H9 (cell line): ENCODE results near the gene TGM3. TPM values are rescaled to one million over a fixed set of nuclear protein-coding genes. Genes with fewer than 3 reads are reported as not detected.

Experiments used
- DNase-seq: peaks from one replicate; pipeline ENCODE4 v3.0.0-alpha.2; 2017
- H2AFZ ChIP-seq: one replicate; pipeline ENCODE4 v1.6.1; 2013; ENCODE audit warnings: mild to moderate bottlenecking, low read length, control low read depth, moderate library complexity
- H2AK5ac ChIP-seq: 2 replicates; pipeline ENCODE4 v1.6.1; 2013; ENCODE audit warnings: low read length, control low read depth, mixed read lengths; ENCODE audit not compliant: insufficient read length
- H2BK120ac ChIP-seq: one replicate; pipeline ENCODE4 v1.6.1; 2013; ENCODE audit warnings: low read depth, mild to moderate bottlenecking, low read length, control low read depth, inconsistent platforms; ENCODE audit not compliant: poor library complexity, severe bottlenecking
- H2BK12ac ChIP-seq: 2 replicates; pipeline ENCODE4 v1.6.1; 2013; ENCODE audit warnings: low read length, control low read depth, mixed read lengths, low read depth; ENCODE audit not compliant: insufficient read length
- H2BK15ac ChIP-seq: 2 replicates; pipeline ENCODE4 v1.6.1; 2013; ENCODE audit warnings: low read depth, low read length, control low read depth
- H2BK20ac ChIP-seq: one replicate; pipeline ENCODE4 v1.6.1; 2013; ENCODE audit warnings: low read depth, mild to moderate bottlenecking, low read length, control low read depth, inconsistent platforms; ENCODE audit not compliant: poor library complexity, severe bottlenecking
- H2BK5ac ChIP-seq: 2 replicates; pipeline ENCODE4 v1.6.1; 2013; ENCODE audit warnings: low read length, control low read depth, mixed read lengths; ENCODE audit not compliant: insufficient read length
- H3K14ac ChIP-seq: 2 replicates; pipeline ENCODE4 v1.6.1; 2013; ENCODE audit warnings: low read length, control low read depth; ENCODE audit not compliant: insufficient read depth
- H3K18ac ChIP-seq: 2 replicates; pipeline ENCODE4 v1.6.1; 2013; ENCODE audit warnings: low read depth, mild to moderate bottlenecking, mixed read lengths, low read length, control low read depth; ENCODE audit not compliant: insufficient read length
- H3K23ac ChIP-seq: 2 replicates; pipeline ENCODE4 v1.6.1; 2013; ENCODE audit warnings: low read length, control low read depth, mixed read lengths, low read depth; ENCODE audit not compliant: insufficient read length
- H3K23me2 ChIP-seq: 2 replicates; pipeline ENCODE4 v1.6.1; 2013; ENCODE audit warnings: low read depth, mild to moderate bottlenecking, mixed read lengths, low read length, control low read depth; ENCODE audit not compliant: insufficient read length, poor library complexity, severe bottlenecking
- H3K27ac ChIP-seq: 2 replicates; pipeline ENCODE4 v1.5.1; 2013; ENCODE audit warnings: low read length, control low read depth, mixed read lengths, low read depth; ENCODE audit not compliant: insufficient read length
- H3K27me3 ChIP-seq: 2 replicates; pipeline ENCODE4 v1.6.1; 2013; ENCODE audit warnings: low read length, control low read depth, inconsistent platforms; ENCODE audit not compliant: insufficient read depth
- H3K4ac ChIP-seq: 2 replicates; pipeline ENCODE4 v1.6.1; 2013; ENCODE audit warnings: low read depth, mild to moderate bottlenecking, control low read depth, inconsistent platforms, low read length, moderate library complexity
- H3K4me1 ChIP-seq: 2 replicates; pipeline ENCODE4 v1.6.1; 2013; ENCODE audit warnings: low read length, control low read depth, inconsistent platforms; ENCODE audit not compliant: insufficient read depth
- H3K4me2 ChIP-seq: 2 replicates; pipeline ENCODE4 v1.6.1; 2013; ENCODE audit warnings: low read length, control low read depth, mixed read lengths; ENCODE audit not compliant: insufficient read length, insufficient read depth
- H3K56ac ChIP-seq: 2 replicates; pipeline ENCODE4 v1.6.1; 2013; ENCODE audit warnings: low read depth, mild to moderate bottlenecking, mixed read lengths, low read length, control low read depth; ENCODE audit not compliant: insufficient read length
- H3K79me1 ChIP-seq: 2 replicates; pipeline ENCODE4 v1.6.1; 2013; ENCODE audit warnings: low read depth, mild to moderate bottlenecking, moderate library complexity, low read length, control low read depth, inconsistent platforms; ENCODE audit not compliant: insufficient read depth, poor library complexity, severe bottlenecking
- H3K79me2 ChIP-seq: 2 replicates; pipeline ENCODE4 v1.6.1; 2013; ENCODE audit warnings: low read length, control low read depth, inconsistent platforms; ENCODE audit not compliant: insufficient read depth
- H3K9ac ChIP-seq: 2 replicates; pipeline ENCODE4 v1.6.1; 2013; ENCODE audit warnings: low read length, control low read depth, mixed read lengths; ENCODE audit not compliant: insufficient read length; ENCODE audit errors: extremely low read depth
- H3K9me3 ChIP-seq: one replicate; pipeline ENCODE4 v1.6.1; 2013; ENCODE audit warnings: low read depth, low read length, inconsistent platforms; ENCODE audit not compliant: control insufficient read depth
- H3T11ph ChIP-seq: one replicate; pipeline ENCODE4 v1.6.1; 2013; ENCODE audit warnings: mild to moderate bottlenecking, low read length, control low read depth, inconsistent platforms
- H4K20me1 ChIP-seq: one replicate; pipeline ENCODE4 v1.6.1; 2013; ENCODE audit not compliant: control insufficient read depth, insufficient read length, insufficient read depth
- H4K5ac ChIP-seq: 2 replicates; pipeline ENCODE4 v1.6.1; 2013; ENCODE audit warnings: low read depth, mild to moderate bottlenecking, mixed read lengths, low read length, control low read depth; ENCODE audit not compliant: insufficient read length
- H4K8ac ChIP-seq: replicated peaks from 2 replicates; pipeline ENCODE4 v1.6.1; 2013; ENCODE audit warnings: low read length, control low read depth, mixed read lengths, low read depth; ENCODE audit not compliant: insufficient read length
- H4K91ac ChIP-seq: 2 replicates; pipeline ENCODE4 v1.6.1; 2013; ENCODE audit warnings: low read depth, mild to moderate bottlenecking, moderate library complexity, mixed read lengths, low read length, control low read depth; ENCODE audit not compliant: insufficient read length
- H3K27ac Mint-ChIP-seq, 3 experiments: 2 replicates in 2 of 3; 3 replicates in 1 of 3; pipeline ENCODE4 v1.8.0; 2020 to 2021; ENCODE audit warnings: mixed read lengths in 3 of 3, mild to moderate bottlenecking in 1 of 3, moderate library complexity in 1 of 3
- H3K27me3 Mint-ChIP-seq: 2 replicates; pipeline ENCODE4 v1.8.0; 2021; ENCODE audit warnings: low read depth, mild to moderate bottlenecking, moderate library complexity, mixed read lengths
- H3K36me3 Mint-ChIP-seq, 3 experiments: 2 replicates in 2 of 3; 3 replicates in 1 of 3; pipeline ENCODE4 v1.8.0; 2020 to 2021; ENCODE audit warnings: low read depth in 3 of 3, mixed read lengths in 3 of 3; ENCODE audit not compliant: insufficient read depth in 1 of 3
- H3K4me1 Mint-ChIP-seq, 2 experiments: 2 replicates each; pipeline ENCODE4 v1.8.0; 2020; ENCODE audit warnings: mixed read lengths in 2 of 2
- H3K4me3 Mint-ChIP-seq, 2 experiments: 2 replicates in 1 of 2; 3 replicates in 1 of 2; pipeline ENCODE4 v1.8.0; 2020 to 2021; ENCODE audit warnings: mild to moderate bottlenecking in 2 of 2, mixed read lengths in 2 of 2, moderate library complexity in 1 of 2
- H3K9me3 Mint-ChIP-seq, 2 experiments: 2 replicates in 1 of 2; 3 replicates in 1 of 2; pipeline ENCODE4 v1.8.0; 2020; ENCODE audit warnings: mild to moderate bottlenecking in 2 of 2, mixed read lengths in 2 of 2, moderate library complexity in 1 of 2
- CTCF ChIP-seq: fragments of 200-600 bp; sonication (generic); conservative IDR thresholded peaks from 3 replicates; pipeline ENCODE4 v1.8.0; 2021; ENCODE audit warnings: antibody characterized with exemption, mild to moderate bottlenecking
- WGBS: extraction: QIAGEN DNeasy Blood & Tissue Kit; methylation state at CpG from one replicate; pipeline ENCODE4 v1.1.7; 2013; ENCODE audit warnings: missing lambda C conversion rate, low lambda C conversion rate, mixed read lengths; ENCODE audit not compliant: insufficient read length; ENCODE audit errors: extremely low coverage; 5-methylcytosine and 5-hydroxymethylcytosine counted together
- total RNA-seq: library from RNA; stranded (reverse); gene quantifications from 2 replicates; pipeline ENCODE4 v1.2.1, GENCODE V29; 2021

Gene TGM3
- total RNA-seq, 1 experiment from 2014 or later = not detected

- Histone ChIP-seq H3K79me2 (no peaks in the 10 kb centered on the region), H3K14ac (peak within 1 kb of the TSS; percentile 28; the same call in 1 of the 2 replicates), H4K8ac (no peak within 1 kb of the TSS), H3K23ac (no peak within 1 kb of the TSS), H3K9me3 (no peaks in the 10 kb centered on the region), H2AK5ac (no peak within 1 kb of the TSS), H3K27ac (no peak within 1 kb of the TSS), H2BK20ac (no peak within 1 kb of the TSS), H3K79me1 (no peaks in the 10 kb centered on the region), H4K5ac (no peak within 1 kb of the TSS), H3K23me2 (no peaks in the 10 kb centered on the region), H2BK12ac (no peak within 1 kb of the TSS), H2BK120ac (no peak within 1 kb of the TSS), H4K20me1 (no peaks in the 10 kb centered on the region), H3K4me1 (peaks cover 8% of the 10 kb centered on the region; the same call in 1 of the 2 replicates), H3T11ph (no peak within 1 kb of the TSS), H3K27me3 (no peaks in the 10 kb centered on the region), H3K9ac (no peak within 1 kb of the TSS), H3K4me2 (no peak within 1 kb of the TSS), H3K56ac (no peak within 1 kb of the TSS), H2AFZ (no peak within 1 kb of the TSS), H3K4ac (no peak within 1 kb of the TSS), H2BK15ac (no peak within 1 kb of the TSS), H2BK5ac (no peak within 1 kb of the TSS), H3K18ac (peak within 1 kb of the TSS; percentile 16), H4K91ac (no peak within 1 kb of the TSS)
- no peak for TF ChIP-seq CTCF
- H3K27ac Mint-ChIP-seq = peak within 1 kb of the TSS; percentile 34 to 86 (median 74); a peak in 2 of 7 replicates
- no peak for DNase-seq
- no peaks in the 10 kb centered on the region for H3K27me3 Mint-ChIP-seq
- no peaks in the 10 kb centered on the region for H3K36me3 Mint-ChIP-seq
- no peak within 1 kb of the TSS for H3K4me3 Mint-ChIP-seq
- H3K9me3 Mint-ChIP-seq = no peaks in the 10 kb centered on the region; a peak in 1 of 5 replicates
- WGBS = no CpG with 5 or more reads among the region's 10 CpGs
- peaks cover 15 to 18% of the 10 kb centered on the region in 2 experiments for H3K4me1 Mint-ChIP-seq
Observed at GRCh38 chr20:2380601-2381000, 84.8 kb downstream of the TGM3 start, which contains the start of gene TGM6. Gene TGM6, plus strand, starts transcription at chr20:2380901. Its CDS starts 68 bp downstream, at chr20:2380969.
